ENCODE data around the gene RELL1.

RELL1 gene

DNA sequence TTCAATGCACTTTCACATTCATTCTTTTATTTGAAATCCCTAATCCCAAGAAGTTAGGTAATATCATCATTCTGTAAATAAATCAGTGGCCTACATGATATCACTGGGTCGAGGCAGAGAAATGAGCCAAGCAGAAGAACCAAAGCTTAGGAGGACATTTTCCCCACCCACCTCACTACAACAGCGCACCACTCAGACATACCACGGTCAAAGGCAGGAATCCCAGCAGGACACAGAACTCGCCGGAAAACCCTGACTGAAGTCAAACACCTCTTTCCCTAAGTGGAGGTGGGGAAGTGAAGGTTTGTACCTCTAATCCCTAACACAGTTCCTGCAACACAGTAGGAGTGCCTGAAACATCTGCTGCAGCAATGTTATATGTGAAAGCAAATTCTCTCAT, 21.5 kb downstream of the RELL1 start:
- no peak for DNase-seq

- no peak for DNase-seq
Observed at GRCh38 chr4:37663552-37663951, 22.6 kb downstream of the RELL1 start.

GRCh38 chr4:37662861-37663390, 23.2 kb downstream of the RELL1 start:
- DNase-seq = no peak

- no peak for DNase-seq
Observed at GRCh38 chr4:37662251-37662650, 23.9 kb downstream of the RELL1 start.

DNA sequence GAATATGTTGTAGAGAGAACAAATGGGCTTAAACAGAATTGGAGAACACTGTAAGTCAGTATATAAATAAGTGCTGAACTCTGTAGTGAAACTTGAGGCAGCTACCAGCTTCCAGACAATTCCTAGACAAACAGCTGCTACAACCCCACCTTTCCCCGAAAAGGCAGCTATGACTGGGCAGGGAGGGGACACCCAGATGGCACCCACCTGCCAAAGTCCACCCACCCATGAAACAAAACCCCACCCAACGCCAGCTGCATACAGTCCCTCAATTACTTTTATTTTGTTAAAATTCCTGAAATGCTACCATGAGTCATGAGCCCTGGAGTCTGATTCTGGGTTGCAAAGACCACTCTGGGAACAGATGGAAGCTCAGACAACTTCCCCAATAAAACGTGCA, 24.4 kb downstream of the RELL1 start:
- no peak for DNase-seq

- no peak for DNase-seq
Observed at GRCh38 chr4:37659696-37660095, 26.5 kb downstream of the RELL1 start.

- no peak for DNase-seq
Observed at GRCh38 chr4:37656649-37657048, 29.5 kb downstream of the RELL1 start.

DNA sequence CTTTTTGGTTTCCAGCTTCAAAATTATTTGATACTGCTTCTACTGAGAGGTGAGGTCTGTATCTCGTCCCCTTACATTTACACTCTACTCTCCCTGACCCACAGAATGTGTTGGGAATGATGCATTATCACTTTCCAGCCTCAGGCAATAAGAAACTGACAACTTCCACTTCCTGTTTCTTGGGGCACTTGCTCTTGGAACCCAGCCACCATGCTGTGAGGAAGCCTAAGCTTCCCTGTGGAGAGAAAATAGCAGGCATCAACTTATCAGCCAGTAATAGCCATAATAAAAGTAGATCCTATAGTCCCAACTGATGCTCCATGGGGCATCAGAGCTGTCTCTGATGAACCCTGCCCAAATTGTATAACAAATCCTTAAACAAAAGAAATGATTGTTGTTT, 32.6 kb downstream of the RELL1 start:
- DNase-seq = no peak

GRCh38 chr4:37652747-37653527, 33.2 kb downstream of the RELL1 start:
- DNase-seq = no peak

GRCh38 chr4:37651781-37652377, 34.3 kb downstream of the RELL1 start:
- no peak for DNase-seq

DNA sequence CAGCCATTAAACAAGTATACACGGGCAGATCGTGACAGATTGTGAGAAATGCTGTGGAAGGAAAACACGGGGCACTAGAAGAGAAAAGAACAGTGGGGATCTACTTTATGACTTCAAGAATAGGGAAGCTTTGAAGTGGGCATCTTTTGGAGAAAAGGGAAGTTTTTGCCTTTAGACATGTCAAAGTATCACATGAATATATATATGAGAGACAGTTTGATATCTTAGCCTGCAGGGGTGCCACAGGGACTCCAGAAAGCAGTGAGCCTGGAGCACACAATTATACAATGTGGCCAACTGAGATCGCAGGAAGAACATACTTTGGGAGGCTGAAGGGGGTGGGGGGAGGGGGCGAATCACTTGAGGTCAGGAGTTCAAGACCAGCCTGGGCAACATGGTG, 35.7 kb downstream of the RELL1 start:
- DNase-seq = no peak

DNA sequence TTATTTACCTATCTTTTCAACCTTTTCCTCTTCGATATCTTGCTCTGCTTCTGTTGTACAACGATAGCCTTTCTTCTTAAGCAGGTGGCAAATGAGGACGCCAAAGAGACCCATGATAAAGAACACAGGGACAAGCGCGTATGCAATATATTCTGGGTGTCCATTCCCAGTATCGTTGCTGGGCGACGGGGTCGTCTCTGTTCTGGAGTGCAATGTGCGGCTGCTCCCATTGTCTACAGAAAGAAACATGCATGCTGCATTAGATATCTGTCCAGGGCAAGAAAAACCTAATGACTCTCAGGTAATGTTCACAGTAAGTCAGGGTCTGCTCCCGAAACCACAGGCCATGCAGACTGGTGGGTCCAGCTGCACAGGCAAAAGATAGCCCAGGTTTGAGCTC, 36.9 kb downstream of the RELL1 start:
- no peak for DNase-seq

GRCh38 chr4:37648084-37648817, 37.9 kb downstream of the RELL1 start:
- DNase-seq = no peak

DNA sequence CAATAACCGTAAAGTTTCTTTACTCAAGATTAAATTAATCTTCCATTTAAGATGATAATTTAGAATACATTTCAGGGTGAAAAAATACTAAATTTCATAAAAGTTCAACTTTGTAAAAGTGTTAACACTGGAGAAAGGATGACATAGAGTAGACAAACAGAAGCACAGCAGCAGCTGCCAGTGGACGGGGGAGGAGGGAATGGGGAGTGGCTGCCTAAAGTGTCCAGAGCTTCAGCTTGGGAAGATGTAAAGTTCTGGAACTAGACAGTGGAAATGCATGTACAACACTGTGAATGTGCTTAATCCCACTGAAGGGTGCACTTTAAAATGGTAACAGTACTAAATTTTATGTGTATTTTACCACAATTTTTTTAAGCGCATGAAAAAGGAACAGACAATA, 39.9 kb downstream of the RELL1 start:
- DNase-seq = no peak

- no peak for DNase-seq
Observed at GRCh38 chr4:37645736-37646135, 40.4 kb downstream of the RELL1 start.

GRCh38 chr4:37644962-37645361, 41.2 kb downstream of the RELL1 start:
- DNase-seq = no peak

DNA sequence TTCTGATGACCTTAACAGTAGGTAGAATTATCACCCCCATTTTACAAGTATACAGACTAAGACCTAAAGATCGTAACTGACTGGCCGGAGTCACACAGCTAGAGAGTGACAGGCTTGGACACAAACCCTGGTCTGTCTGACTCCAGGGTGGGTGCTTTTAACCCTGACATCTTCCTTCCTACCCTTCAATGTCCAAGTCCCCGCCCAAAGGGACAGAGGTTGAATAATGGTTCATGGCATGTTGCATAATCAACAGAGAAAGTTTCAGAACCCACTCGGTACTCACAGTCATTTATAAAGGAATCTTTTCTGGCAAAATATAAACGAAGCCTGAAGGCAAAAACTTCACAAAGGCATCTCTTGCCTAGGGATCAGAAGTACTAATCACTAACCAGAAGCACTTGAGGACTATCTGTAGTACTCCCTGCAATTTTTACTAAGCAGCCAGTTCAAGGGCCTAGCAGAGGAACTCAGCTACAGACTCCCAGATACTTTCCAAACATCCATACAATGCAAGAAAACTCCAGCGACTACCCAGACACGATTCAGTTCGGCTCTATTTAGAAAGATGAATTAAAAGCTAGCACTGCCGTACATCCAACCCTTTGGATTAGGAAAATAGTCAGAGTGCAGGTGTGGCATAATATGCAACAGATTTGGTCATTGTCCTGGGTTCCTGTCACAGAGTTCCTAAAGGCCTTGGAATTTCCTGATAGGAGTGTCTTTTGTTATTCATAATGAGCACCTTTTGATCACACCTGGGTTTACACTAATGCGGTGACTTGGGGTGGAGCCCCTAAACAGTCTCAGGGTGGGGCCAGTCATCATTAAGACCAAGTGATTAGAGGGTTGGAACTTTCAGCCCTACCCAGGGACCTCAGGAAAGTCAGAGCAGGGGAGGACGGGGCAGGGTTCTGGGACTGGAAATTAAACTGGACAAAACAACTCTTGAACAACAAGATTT, 44.0 kb downstream of the RELL1 start:
- no peak for DNase-seq

DNA sequence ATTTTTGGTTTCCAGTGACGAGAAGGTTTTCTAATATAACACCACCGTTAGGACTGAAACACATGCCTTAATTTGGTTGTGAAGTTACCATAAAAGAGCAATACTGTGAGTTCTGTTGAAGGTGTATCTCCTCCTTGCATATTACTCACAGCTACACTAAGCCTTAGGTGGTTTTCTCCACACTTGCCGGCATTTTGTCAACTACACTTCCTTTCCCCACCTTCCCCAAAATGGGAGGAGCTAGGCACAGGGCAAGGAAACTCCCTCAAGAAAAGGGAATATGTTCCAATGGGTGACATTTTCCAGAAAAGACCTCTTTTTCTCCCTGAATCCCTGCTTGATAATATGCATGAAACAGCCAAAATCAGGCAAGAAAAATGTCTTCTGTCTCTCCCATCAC, 44.8 kb downstream of the RELL1 start:
- DNase-seq = no peak

- DNase-seq = no peak
Observed at GRCh38 chr4:37639551-37640285, 46.5 kb downstream of the RELL1 start.

- no peak for DNase-seq
Observed at GRCh38 chr4:37635155-37635554, 51.0 kb downstream of the RELL1 start.

GRCh38 chr4:37634180-37634579, 52.0 kb downstream of the RELL1 start:
- DNase-seq = no peak

GRCh38 chr4:37632836-37633235, 53.3 kb downstream of the RELL1 start:
- DNase-seq = no peak
